A549 treated with DMSO at 1 μM for 4 hours (cell line): Measurements from ENCODE around the gene NPTX1. TPM values are rescaled to one million over a fixed set of nuclear protein-coding genes. Genes with fewer than 3 reads are reported as not detected.

Experiments used
- total RNA-seq: library from RNA; stranded (reverse); fragments of 200-300 nt; extraction: Qiagen RNA extraction; gene quantifications from 5 replicates; pipeline ENCODE4 v1.2.3, GENCODE V29; 2022; ENCODE audit warnings: low read depth

Gene NPTX1, protein sequence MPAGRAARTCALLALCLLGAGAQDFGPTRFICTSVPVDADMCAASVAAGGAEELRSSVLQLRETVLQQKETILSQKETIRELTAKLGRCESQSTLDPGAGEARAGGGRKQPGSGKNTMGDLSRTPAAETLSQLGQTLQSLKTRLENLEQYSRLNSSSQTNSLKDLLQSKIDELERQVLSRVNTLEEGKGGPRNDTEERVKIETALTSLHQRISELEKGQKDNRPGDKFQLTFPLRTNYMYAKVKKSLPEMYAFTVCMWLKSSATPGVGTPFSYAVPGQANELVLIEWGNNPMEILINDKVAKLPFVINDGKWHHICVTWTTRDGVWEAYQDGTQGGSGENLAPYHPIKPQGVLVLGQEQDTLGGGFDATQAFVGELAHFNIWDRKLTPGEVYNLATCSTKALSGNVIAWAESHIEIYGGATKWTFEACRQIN
- 63.6 to 108 TPM (median 84.7 TPM) in 5 replicates for total RNA-seq

DNA sequence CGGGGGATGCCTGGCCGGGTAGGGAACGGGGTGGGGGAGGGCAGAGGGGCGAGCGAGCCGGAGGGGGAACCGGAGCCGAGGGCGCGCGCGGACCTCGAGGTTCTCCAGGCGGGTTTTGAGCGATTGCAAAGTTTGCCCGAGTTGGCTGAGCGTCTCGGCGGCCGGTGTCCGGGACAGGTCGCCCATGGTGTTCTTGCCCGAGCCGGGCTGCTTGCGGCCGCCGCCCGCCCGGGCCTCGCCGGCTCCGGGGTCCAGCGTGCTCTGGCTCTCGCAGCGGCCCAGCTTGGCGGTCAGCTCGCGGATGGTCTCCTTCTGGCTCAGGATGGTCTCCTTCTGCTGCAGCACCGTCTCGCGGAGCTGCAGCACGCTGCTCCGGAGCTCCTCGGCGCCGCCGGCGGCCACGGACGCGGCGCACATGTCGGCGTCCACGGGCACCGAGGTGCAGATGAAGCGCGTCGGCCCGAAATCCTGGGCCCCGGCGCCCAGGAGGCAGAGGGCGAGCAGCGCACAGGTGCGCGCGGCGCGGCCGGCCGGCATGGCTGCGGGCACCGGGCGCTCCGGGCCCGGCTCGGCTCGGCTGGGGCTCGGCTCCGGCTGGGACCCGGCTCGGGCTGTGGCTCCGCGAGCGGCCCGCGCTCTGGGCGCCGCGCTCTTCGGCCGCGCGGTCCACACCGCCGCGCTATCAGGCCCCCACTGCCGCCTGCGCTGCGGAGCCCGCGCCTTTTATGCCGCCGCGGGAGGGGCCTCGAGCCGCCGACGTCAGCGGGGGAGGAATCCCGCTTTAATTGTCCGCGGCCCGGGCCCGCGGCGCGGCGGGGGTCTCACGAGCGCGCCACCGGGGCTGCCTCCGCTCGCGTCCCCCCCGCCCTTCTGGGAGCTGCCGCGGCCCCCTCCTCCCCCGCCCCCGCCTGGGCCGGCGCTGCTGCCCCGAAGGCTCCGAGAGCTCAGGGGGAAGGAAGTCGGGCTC, at the start of gene NPTX1:
Gene NPTX1, minus strand, starts transcription at position 698 of the 967 bp plus-strand sequence. Its CDS starts 161 bp downstream, at position 537.

Other genes with a start within 250 kb of the NPTX1 start
- gene RNF213, start 215.8 kb downstream of the NPTX1 start, total RNA-seq = 52.7 to 80.5 TPM (median 77.1 TPM) in 5 replicates
- gene ENDOV, start 61.4 kb downstream of the NPTX1 start, total RNA-seq = 44.0 to 50.9 TPM (median 45.0 TPM) in 5 replicates
- gene RPTOR, start 68.2 kb upstream of the NPTX1 start, total RNA-seq = 28.7 to 35.6 TPM (median 32.1 TPM) in 5 replicates